Omental fat pad (tissue), 4 donors: ENCODE results near the gene CCDC137. TPM values are rescaled to one million over a fixed set of nuclear protein-coding genes. Genes with fewer than 3 reads are reported as not detected.

Experiments used
- ATAC-seq: fragments of 150-250 bp; one replicate; pipeline ENCODE4 v1.9.1; 2016; ENCODE audit warnings: mild to moderate bottlenecking, moderate library complexity; ENCODE audit not compliant: low FRiP score
- DNase-seq: peaks from one replicate; pipeline ENCODE4 v3.0.0-alpha.2; 2019; ENCODE audit warnings: low spot score
- CTCF ChIP-seq, 3 donors: fragments of 450-650 bp; IDR thresholded peaks; one replicate each; pipeline ENCODE4 v1.5.1; 2016 to 2017; ENCODE audit warnings: antibody characterized with exemption in 3 of 3, mild to moderate bottlenecking in 3 of 3, moderate library complexity in 2 of 3
- total RNA-seq, 4 donors: library from RNA; depleted of rRNA; stranded (reverse); fragments of >200 nt; gene quantifications; one replicate each; pipeline ENCODE4 v1.1.0, GENCODE V29; 2016

Gene CCDC137
- total RNA-seq, 4 donors from 2014 or later = 6.8 to 15.6 (median 9.4) TPM

DNA sequence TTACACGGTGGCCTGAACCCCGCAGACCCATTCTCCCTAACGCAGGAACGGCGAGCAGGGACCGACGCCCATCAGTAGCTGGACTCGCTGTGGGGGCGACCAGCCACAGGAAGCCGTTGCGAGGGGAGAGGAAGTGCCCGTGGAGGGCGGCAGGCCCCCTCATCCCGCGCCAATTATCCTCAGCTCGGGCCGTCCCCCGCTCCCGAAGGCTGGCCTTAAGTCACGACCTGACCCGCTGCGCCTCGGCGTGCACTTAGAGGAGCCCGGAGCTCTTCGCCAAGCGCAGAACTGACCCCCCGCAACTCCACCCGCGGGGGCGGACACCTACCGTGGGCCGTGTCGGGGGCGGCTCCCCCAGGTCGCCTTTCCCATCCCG lies 16.7 kb downstream of the CCDC137 start:
- ATAC-seq = peak; percentile 15
- no peak for TF ChIP-seq CTCF (IDR thresholded peaks at IDR 0.05)
- no peak for DNase-seq

GRCh38 chr17:81683584-81684441 lies 17.3 kb downstream of the CCDC137 start, which contains the start of the genes ARL16 and HGS:
ARL16 (minus strand) TSS chr17:81683797; CDS start chr17:81683753, 44 bp downstream.
HGS (plus strand) TSS chr17:81684011; CDS start chr17:81684067, 56 bp downstream.
- ATAC-seq (peak; percentile 95), DNase-seq (peak; percentile 92)
- TF ChIP-seq CTCF (IDR thresholded peaks at IDR 0.05) = no peak

DNA sequence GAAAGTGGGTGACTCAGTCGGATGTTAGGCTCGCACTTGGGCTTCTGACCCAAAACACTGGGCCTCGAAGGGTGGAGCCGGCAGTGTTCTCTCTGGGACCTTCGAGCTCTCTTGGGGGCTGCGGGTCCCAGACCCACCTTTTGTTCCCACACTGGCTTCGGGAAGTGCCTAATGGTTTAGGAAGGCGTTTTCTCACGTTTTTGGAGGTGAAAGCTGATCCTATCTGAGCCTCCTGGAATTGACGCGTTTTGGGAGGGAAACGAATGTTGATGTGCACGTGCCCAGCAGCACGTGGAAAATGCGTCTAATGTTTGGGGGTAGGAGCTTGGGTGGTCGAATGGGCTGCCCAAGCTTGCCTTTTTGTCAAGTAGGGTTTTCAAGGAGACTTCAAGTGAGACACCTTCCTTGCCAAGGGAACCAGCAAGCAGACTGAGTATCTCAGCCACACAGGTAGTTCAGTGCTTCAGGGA lies 17.9 kb downstream of the CCDC137 start:
- no peak for TF ChIP-seq CTCF (IDR thresholded peaks at IDR 0.05)
- ATAC-seq (no peak), DNase-seq (no peak)

GRCh38 chr17:81685108-81685507 lies 18.6 kb downstream of the CCDC137 start:
- DNase-seq (no peak), ATAC-seq (no peak)
- no peak for TF ChIP-seq CTCF (IDR thresholded peaks at IDR 0.05)

GRCh38 chr17:81686614-81687013 lies 20.1 kb downstream of the CCDC137 start:
- no peak for DNase-seq
- no peak for ATAC-seq
- TF ChIP-seq CTCF (IDR thresholded peaks at IDR 0.05) = no peak

- no peak for DNase-seq
- no peak for ATAC-seq
- no peak for TF ChIP-seq CTCF (IDR thresholded peaks at IDR 0.05)
Measured at GRCh38 chr17:81687770-81688541, 21.4 kb downstream of the CCDC137 start.
